T47D (cell line): Measurements from ENCODE around the gene PFDN6.

Experiments used
- DNase-seq, 2 experiments: peaks; one replicate each; pipeline versions ENCODE4 v3.0.0 to v3.0.0-alpha.2; 2011 to 2012; ENCODE audit warnings: low read depth in 1 of 2, low spot score in 1 of 2
- JUND ChIP-seq: IDR thresholded peaks from 2 replicates; pipeline ENCODE4 v1.6.1; 2012; ENCODE audit warnings: low read depth
- in situ Hi-C: cut with HindIII; loops from 2 replicates; pipeline ENCODE4 v1.10.0; 2016; ENCODE audit warnings: low sequenced_read_pairs, low pct_unique_long_range_greater_than_20kb

Gene PFDN6

DNA sequence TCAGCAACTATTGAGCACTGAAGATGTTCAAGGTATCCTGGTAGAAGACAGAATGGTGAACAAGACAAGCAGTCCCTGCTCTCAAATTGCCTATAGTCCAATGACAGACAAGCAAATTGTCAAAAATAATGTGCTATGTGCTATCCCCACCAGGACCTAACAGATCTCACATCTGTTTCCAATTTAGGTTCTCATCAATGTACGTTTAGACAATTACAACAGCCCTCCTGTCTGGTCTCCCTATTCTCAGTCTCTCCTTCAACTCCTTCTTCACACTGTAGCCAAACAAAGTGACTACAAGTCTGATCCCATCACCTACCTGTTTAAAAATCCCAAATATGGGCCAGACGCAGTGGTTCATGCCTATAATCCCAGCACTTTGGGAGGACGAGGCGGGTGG is 17.0 kb downstream of the PFDN6 start:
- in situ Hi-C loops, result no loop called here
- no peak for TF ChIP-seq JUND
- no peak for DNase-seq

DNA sequence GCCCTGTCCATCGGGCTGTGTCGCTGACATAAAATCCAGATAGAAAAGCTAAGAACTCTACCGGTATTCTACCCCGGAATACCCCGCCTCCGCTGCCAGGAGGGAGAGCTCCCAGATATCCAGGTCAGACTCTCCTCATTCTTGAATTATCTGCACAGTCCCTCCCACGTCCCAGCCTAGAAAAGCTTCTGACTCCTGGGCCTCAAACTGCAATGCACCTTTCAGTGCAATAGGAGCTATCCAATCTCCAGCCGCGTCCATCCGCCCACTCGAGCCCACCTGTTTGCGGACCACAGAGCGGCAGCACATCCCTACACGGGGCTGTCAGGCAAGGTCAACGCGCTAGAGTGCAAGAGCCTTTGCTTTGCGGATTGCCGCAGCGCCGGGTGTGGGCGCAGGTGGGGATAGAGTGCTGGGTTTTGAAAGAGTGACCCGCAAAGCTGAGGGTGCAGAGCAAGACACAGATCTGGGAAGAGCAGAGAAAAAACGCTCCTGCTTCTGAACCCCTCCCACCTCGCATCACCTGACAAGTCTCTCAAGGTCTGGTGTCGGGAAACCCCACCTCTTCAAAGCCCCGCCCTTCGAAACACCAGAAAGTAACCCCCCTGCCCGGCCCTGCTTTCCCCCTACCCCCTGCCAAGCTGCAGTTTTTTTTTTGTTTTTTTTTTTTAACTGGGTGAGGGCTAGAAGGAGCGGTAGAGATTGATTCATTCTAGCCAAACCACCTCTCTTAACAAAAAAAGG is 23.1 kb downstream of the PFDN6 start:
- DNase-seq, result peak; percentile 82 to 89
- in situ Hi-C loops, result no loop called here

DNA sequence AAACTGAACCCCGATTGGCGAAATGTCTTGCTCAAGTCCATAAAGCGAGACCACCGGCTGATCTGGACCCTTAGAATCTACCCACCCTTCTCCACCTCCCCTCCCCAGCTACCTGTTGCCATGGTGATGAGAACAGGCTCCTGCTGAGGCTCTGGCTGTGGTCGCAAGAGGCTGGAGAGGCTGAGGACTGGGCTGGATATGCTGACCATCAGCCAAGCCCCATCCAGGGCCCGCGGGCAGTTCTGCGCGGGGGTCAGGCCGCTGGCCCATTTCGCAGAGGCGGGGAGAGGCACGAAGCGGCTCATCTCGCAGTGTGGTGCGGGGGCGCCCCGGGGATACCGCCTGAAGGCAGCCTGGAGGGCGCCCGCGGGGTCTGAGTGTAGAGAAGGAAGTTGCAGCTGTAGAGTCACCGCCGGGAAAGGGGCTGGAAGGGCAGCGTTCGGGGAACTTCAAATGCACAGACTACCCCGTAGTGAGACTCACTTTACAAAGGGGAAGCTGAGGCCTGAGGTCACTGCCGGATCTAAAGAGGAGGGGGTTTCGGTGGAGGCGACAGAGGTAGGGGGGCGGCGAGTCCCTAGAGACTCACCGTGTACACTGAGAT is 23.8 kb downstream of the PFDN6 start:
- DNase-seq, result peak in 1 of 2 experiments; percentile 27
- in situ Hi-C loops, result no loop called here

More for the DNA sequence above, 23.1 kb downstream of the PFDN6 start:
- no peak for TF ChIP-seq JUND

DNA sequence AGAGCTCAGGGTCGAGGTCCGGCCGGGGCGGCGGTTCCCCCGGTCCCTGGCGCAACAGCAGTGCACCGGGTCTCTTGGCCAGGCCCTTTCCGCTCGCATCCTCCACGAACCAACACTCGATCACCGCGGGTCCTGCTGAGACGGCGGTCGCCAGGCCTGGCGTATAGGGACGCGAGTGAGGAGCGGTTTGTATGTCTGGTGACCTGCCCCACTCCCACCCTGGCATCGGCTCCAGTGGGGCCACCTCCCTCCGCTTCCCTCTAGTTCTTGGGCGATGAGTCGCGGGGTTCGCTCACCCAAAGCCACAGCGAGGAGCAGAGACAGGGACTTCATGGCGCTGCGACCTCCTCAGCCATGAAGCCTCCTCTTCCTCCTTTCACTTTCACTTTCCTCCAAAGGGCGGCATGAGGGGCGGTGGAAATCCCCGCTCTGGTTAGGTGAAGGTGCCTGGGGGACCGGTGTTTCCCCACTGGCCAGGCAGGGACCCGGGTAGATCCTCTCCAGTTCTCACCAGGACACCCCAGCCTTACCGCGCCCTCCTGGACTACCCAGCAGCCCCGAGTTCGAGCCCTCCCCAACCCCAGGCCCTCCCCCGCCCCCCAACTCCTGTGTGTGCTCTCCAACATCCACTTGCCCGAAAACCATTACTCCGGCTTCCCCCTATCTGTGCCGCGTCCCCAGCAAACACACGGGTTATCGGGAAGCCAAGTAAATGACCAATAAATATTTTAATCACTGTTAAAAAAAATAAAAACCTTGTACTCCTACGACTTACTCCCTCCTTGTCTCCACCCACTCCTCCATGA is 24.5 kb downstream of the PFDN6 start, which contains the start of gene TAPBP:
Gene TAPBP (minus strand): TSS at position 370 of the 806 bp plus-strand sequence. CDS start 37 bp downstream, at position 333.
- no peak for TF ChIP-seq JUND
- DNase-seq, result peak in 1 of 2 experiments; percentile 69
- in situ Hi-C loops, result no loop called here

More for the DNA sequence above, 23.8 kb downstream of the PFDN6 start:
- TF ChIP-seq JUND, result no peak

DNA sequence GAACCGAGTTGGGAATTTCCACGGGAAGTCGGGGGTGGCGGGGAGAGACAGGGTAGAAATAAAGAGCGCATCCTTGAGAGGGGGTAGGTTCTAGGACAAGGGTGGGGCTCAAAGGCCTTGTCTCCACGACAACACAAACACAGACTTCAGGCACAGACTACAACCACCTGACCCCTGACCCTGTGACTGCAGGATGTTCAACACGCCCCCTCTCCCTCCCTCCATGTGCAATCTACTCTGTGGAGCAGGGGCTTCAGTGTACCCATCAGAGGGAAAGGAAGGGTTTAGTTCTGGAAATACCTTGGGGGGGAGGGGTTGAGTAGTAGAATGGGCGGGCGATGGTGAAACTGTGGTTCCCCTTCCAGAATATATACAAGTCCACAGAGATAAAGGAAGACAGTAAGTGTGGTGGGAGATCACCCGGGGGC is 25.1 kb downstream of the PFDN6 start:
- in situ Hi-C loops, result no loop called here
- no peak for TF ChIP-seq JUND
- DNase-seq, result peak in 1 of 2 experiments; percentile 78

DNA sequence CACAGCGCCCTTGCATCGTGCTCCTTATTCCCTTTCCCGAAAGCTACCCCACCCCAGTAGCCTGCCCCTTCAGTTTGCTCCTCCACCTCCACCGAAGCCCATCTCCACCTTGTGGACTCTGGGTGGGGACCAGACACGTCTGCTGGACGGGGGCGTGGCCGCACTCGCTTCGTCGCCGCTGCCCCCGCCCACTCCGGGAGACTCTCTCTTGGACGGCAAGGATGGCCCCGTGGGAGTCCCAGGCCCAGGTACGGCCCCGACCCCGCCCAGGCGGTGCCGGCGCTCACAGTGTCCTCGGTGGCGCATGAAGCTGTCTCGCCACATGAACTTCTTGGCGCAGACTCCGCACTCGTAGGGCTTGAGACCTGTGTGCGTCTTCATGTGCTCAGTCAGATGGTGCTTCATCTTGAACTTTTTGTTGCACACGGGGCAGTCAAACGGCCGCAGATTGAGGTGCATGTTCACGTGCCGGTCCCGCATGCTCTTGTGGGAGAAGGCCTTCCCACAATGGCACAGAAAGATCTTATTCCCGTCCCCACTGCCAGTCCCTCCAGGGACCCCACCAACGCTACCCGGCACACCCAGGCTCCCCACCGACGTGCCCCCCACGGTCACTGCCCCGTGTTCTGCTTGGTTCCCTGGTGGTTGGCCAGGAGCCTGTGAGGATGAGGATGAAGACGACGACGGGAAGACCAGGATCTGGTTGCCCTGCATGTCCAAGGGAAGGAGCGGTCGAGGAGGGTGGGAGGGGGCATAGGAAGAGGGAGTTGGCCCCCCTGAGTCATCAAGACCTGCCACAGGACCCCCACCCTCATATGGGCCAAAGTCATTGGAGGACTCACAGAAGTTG is 25.8 kb downstream of the PFDN6 start:
- in situ Hi-C loops, result no loop called here
- DNase-seq, result peak; percentile 54 to 90
- no peak for TF ChIP-seq JUND

DNA sequence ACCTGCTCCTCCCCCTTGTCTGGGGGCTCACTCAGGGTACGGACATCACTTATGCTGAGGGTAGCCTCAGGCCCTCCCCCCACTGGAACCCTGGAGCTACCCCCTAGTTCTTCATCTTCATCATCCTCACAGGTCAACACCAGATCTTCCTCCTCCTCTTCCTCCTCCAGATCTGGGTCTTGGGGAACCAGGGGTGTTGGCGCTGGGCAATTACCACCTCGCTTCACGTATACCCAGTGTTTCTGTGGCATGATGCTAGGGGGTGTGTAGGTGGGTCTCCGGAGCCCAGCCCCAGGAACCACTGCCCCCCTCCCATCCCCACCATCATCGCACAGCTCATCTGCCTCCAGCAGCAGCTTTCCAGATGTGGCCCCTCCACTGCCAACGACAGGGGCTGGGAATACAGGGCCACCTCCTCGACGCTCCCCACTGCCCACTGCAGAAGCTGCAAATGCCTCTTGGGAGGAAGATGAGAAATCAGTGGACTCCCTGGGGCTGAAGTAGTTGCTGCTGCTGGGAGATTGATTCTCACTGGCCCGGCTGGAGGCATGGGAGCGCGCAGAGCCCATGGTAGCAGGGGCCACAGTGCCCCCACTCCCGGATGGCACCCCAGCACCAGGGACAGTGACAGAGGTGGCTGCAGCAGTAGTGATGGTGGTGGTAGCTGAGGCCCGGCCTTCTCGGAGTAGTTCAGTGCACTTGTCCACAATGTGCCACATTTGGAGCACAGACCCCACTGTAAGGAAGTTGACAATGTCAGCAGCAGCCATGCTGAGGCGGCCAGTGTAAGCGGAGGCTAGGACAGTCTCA is 26.6 kb downstream of the PFDN6 start:
- in situ Hi-C loops, result no loop called here
- no peak for DNase-seq
- no peak for TF ChIP-seq JUND

DNA sequence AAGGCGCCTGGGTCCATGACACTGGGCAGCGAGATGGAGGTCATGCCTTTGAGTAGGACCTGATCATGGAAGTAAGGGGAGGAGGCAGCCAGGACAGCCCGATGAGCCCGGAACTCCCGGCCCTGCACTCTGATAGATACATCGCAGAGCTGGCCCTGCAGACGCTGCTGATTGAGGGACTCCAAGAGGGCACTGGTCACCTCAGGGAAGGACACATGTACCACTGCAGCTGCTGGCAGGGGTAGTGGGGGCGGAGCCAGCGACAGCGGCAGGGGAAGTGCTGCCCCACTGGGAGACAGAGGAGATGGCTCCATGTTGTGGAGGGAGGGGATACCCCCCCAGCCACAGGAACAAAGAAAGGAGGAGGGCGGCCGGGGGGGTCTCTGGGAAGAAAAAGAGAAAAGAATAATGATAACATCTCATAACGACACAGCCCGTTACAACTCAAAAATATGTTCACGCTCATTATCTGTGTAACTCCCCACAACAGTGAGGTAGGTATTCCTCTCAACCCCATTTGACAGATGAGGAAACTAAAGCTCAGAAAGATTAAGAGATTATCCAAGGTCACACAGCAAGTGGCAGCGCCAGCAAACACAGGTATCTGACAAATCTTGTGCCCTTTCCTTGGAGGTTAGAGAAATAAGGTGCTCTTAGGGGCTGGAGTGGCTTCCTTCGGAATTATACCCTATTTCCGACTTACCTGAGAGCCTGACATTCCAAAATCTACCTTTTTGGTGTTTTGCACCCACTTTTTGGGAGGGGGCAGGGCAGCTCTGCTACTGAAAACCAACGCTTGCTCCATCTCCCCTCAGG is 27.4 kb downstream of the PFDN6 start:
- in situ Hi-C loops, result no loop called here
- DNase-seq, result no peak
- TF ChIP-seq JUND, result no peak

DNA sequence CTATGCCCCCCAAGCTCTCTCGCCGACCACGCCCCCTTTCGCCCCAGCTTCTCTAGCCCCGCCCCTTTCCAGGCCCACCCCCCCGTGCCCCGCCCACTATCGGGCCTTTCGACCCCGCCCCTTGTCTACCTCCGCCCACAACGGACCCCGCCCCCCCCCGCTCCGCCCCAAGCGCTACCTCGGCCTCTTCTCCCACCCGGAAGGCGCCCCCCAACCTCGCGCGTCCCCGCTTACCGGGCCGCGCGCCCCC is 27.9 kb downstream of the PFDN6 start:
- in situ Hi-C loops, result no loop called here
- DNase-seq, result no peak
- TF ChIP-seq JUND, result no peak

DNA sequence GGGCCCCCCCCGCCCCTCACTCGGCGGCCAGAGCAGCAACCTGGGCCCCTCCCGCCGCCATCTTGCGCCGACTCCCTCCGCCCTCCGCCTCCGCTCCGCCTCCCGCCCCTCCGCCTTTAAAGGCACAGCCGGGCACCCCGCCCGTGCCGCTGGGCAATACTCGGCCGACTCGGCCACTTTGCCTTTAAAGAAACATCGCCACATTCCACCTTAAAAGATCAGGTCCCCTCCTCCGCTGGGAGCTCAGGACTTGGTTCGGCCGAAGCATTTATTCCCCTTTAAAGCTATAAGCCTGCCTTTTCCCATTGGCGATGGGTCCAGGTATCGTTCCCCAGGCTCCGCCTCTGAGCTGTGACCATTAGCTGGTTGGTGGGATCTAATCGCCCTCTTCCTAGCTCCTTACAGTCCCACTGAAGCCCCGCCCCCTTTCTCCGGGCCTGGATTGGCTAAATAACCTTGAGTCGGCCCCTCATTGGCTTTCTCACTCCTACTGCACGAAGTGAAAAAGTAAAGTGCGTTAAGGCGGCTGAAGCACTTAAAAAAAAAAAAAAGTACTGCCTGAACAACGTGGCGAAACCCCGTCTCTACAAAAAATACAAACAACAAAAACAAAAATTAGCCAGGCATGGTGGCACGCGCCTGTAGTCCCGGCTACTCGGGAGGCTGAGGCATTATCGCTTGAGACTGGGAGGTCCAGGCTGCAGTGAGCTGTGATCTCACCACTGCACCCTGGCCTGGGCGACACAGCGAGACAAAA is 28.4 kb downstream of the PFDN6 start, which contains the start of gene ZBTB22:
Gene ZBTB22 (minus strand): TSS at position 76 of the 757 bp plus-strand sequence. CDS start 828 bp downstream, outside the sequence.
- in situ Hi-C loops, result no loop called here
- peak; percentile 88 to 100 for DNase-seq
- TF ChIP-seq JUND, result no peak
